MCF 10A (cell line): ENCODE results near the gene CCDC112. TPM values are rescaled to one million over a fixed set of nuclear protein-coding genes. Genes with fewer than 3 reads are reported as not detected.

Source experiments
- BruUV-seq: library from RNA; stranded (reverse); fragments of 400-500 nt; replicated peaks from 2 replicates; lab custom pipeline; 2021; lab: Mats Ljungman, UMichigan
- CTCF ChIA-PET: fragments of 300-600 bp; sonication (Branson Sonifier 250); formaldehyde crosslinking; extraction: SDS; loops from one replicate; lab custom pipeline; 2021; ENCODE audit warnings: antibody characterized with exemption, inconsistent platforms; lab: Yijun Ruan, JAX
- POLR2A ChIA-PET: fragments of 300-600, 350-650 bp; sonication (Branson Sonifier 250); formaldehyde crosslinking; extraction: SDS; loops from one replicate; lab custom pipeline; 2020; ENCODE audit warnings: antibody characterized with exemption, inconsistent platforms; lab: Yijun Ruan, JAX
- DNase-seq: peaks from one replicate; pipeline ENCODE4 v3.0.0-alpha.2; 2018; ENCODE audit not compliant: unreplicated experiment
- H3K27ac Mint-ChIP-seq: one replicate; pipeline ENCODE4 v1.8.0; 2022; ENCODE audit warnings: mild to moderate bottlenecking, low read depth, mixed read lengths; ENCODE audit not compliant: unreplicated experiment
- H3K27me3 Mint-ChIP-seq: one replicate; pipeline ENCODE4 v1.8.0; 2022; ENCODE audit warnings: mixed read lengths; ENCODE audit not compliant: insufficient read depth, unreplicated experiment
- H3K36me3 Mint-ChIP-seq: one replicate; pipeline ENCODE4 v1.8.0; 2022; ENCODE audit warnings: mild to moderate bottlenecking, moderate library complexity, mixed read lengths; ENCODE audit not compliant: insufficient read depth, unreplicated experiment
- H3K4me1 Mint-ChIP-seq: one replicate; pipeline ENCODE4 v1.8.0; 2022; ENCODE audit warnings: mixed read lengths; ENCODE audit not compliant: insufficient read depth, unreplicated experiment
- H3K4me3 Mint-ChIP-seq: one replicate; pipeline ENCODE4 v1.8.0; 2022; ENCODE audit warnings: mild to moderate bottlenecking, moderate library complexity, mixed read lengths; ENCODE audit not compliant: unreplicated experiment
- H3K9me3 Mint-ChIP-seq: one replicate; pipeline ENCODE4 v1.8.0; 2022; ENCODE audit warnings: mixed read lengths; ENCODE audit not compliant: unreplicated experiment
- intact Hi-C: fragments of 100-400 bp; cut with micrococcal nuclease; formaldehyde crosslinking; loops from 2 replicates; pipeline ENCODE4 v1.14.1; 2022
- total RNA-seq: library from RNA; stranded (reverse); gene quantifications from 2 replicates; pipeline ENCODE4 v1.2.3, GENCODE V29; 2022
- TF ChIP-seq, protein P1 (sequence below): fragments of 200-600 bp; IDR thresholded peaks from one replicate; pipeline ENCODE4 v1.8.0; 2022; ENCODE audit warnings: antibody characterized with exemption, mild to moderate bottlenecking; ENCODE audit not compliant: unreplicated experiment

The CCDC112 gene
- total RNA-seq, 1 experiment from 2014 or later, result 10.7 TPM

DNA sequence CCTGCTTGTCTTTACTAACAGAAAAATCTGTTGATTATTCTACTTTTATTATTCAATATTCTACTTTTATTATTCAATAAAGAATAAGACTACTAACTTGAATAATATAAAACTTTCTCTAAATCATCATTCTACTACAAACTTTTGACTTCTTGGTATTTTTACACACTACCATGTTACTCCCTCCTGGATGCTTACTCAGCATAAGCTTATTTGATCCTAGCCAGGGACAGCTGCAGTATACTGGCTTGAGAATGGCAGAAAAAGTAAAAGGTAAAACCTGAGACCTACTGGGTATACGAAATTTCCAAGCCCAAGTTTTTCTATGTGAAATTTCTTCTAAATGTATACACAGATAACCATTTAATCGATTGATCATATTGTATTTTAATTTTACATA is 59.9 kb downstream of the CCDC112 start:
- Mint-ChIP-seq H3K27ac (no peak overlapping the region), H3K9me3 (no peaks in the 10 kb centered on the region), H3K27me3 (no peaks in the 10 kb centered on the region), H3K36me3 (peaks cover 58% of the 10 kb centered on the region), H3K4me3 (no peak overlapping the region), H3K4me1 (no peaks in the 10 kb centered on the region)
- POLR2A ChIA-PET, result no interaction called here
- BruUV-seq, result no TSS peak
- intact Hi-C loops, result no loop called here
- no peak for DNase-seq
- CTCF ChIA-PET, result interaction anchor here (0.5 to 2.3 kb wide), 4 partner anchors 72 to 920 kb away, joined by 3 to 8 read pairs (median 4); no protein-coding TSS in a partner anchor
- TF ChIP-seq, protein P1, sequence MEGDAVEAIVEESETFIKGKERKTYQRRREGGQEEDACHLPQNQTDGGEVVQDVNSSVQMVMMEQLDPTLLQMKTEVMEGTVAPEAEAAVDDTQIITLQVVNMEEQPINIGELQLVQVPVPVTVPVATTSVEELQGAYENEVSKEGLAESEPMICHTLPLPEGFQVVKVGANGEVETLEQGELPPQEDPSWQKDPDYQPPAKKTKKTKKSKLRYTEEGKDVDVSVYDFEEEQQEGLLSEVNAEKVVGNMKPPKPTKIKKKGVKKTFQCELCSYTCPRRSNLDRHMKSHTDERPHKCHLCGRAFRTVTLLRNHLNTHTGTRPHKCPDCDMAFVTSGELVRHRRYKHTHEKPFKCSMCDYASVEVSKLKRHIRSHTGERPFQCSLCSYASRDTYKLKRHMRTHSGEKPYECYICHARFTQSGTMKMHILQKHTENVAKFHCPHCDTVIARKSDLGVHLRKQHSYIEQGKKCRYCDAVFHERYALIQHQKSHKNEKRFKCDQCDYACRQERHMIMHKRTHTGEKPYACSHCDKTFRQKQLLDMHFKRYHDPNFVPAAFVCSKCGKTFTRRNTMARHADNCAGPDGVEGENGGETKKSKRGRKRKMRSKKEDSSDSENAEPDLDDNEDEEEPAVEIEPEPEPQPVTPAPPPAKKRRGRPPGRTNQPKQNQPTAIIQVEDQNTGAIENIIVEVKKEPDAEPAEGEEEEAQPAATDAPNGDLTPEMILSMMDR, result no peak

DNA sequence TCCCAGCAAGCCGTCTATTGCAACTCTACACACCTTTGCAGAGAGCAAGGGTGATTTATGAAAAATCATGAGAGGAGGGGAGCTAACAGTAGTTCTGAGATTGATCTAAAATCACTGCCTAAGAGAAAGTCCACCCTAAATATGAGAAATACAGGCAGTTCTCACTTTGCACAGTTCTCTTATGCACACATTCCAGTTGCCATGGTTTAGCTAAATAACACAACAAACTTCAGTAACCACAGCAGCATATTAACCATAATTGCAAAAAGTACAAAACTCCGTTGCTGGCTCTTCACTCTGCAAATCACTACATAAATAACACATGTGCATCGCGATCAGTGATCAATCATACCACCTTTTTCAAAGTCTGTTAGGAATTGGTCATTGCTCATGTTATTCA is 64.9 kb downstream of the CCDC112 start:
- POLR2A ChIA-PET, result interaction anchor here (0.5 kb wide), 1 partner anchor 301 kb away, joined by 3 read pairs; no protein-coding TSS in a partner anchor
- Mint-ChIP-seq H3K36me3 (peaks cover 73% of the 10 kb centered on the region), H3K4me1 (no peaks in the 10 kb centered on the region), H3K27me3 (no peaks in the 10 kb centered on the region), H3K9me3 (no peaks in the 10 kb centered on the region), H3K27ac (no peak overlapping the region), H3K4me3 (no peak overlapping the region)
- TF ChIP-seq, protein P1, result no peak
- DNase-seq, result no peak
- CTCF ChIA-PET, result no interaction called here
- no TSS peak for BruUV-seq
- intact Hi-C loops, result no loop called here

DNA sequence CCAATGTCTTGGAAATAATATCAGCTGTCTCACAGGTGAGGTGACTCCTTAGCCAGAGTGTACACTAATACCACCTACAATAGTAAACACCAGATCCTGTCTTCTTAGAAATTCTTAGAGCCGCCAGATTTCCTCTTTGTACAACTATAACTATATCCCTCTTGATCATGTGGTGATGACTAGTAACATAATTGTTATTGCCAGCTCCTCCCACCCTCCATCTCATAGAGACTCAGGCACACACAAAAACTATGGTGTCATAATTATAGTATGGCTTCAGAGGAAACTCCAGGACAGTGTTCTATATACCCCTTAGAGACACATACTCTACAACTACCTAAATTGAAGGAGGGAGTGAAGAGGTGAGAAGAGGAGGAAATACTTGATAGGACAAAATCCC is 66.8 kb downstream of the CCDC112 start:
- ChIA-PET CTCF (interaction anchor here (0.7 kb wide), 1 partner anchor 159 kb away, joined by 3 read pairs; no protein-coding TSS in a partner anchor), POLR2A (no interaction called here)
- intact Hi-C loops, result no loop called here
- Mint-ChIP-seq H3K27me3 (no peaks in the 10 kb centered on the region), H3K36me3 (peaks cover 75% of the 10 kb centered on the region), H3K27ac (no peak overlapping the region), H3K4me1 (no peaks in the 10 kb centered on the region), H3K4me3 (no peak overlapping the region), H3K9me3 (no peaks in the 10 kb centered on the region)
- no TSS peak for BruUV-seq
- no peak for DNase-seq
- TF ChIP-seq, protein P1, result no peak

DNA sequence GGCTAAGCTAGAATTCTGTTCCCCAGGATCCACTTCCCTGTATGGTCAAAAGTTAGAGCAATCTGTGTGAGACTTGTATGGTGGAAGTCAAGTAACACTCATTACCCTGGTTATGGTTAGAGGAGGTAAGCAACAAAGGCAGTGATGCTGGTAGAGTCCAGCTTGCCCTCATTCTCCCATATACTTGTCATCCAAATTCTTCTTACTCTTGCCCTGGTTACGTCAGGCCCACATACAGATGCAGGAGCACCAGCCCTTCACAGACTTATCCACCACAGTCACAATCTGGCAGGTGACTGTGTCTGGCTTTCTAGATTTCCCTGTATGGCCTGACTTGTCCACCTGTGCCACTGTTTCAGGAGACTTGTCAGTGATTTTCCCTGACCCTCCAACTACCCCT is 69.2 kb downstream of the CCDC112 start:
- DNase-seq, result no peak
- Mint-ChIP-seq H3K4me3 (no peak overlapping the region), H3K27me3 (no peaks in the 10 kb centered on the region), H3K27ac (peak overlapping the region; percentile 76), H3K4me1 (no peaks in the 10 kb centered on the region), H3K9me3 (no peaks in the 10 kb centered on the region), H3K36me3 (peaks cover 60% of the 10 kb centered on the region)
- intact Hi-C loops, result no loop called here
- ChIA-PET POLR2A (no interaction called here), CTCF (interaction anchor here (0.7 kb wide), 1 partner anchor 1669 kb away, joined by 3 read pairs; no protein-coding TSS in a partner anchor)
- no TSS peak for BruUV-seq
- TF ChIP-seq, protein P1, result no peak

Other genes starting within 250 kb of the CCDC112 start
- gene TRIM36, start 126.7 kb downstream of the CCDC112 start, total RNA-seq, result 4.9 and 7.1 TPM in 2 replicates
- 43.9 and 48.5 TPM in 2 replicates for gene PGGT1B, start 33.8 kb downstream of the CCDC112 start, total RNA-seq
- gene FEM1C, start 248.1 kb upstream of the CCDC112 start, total RNA-seq, result 10.3 and 12.2 TPM in 2 replicates